B cell (primary cell): Measurements from ENCODE around the gene ZNF165.

Experiments
- CTCF ChIP-seq: fragments of 200-600 bp; IDR thresholded peaks from one replicate; pipeline ENCODE4 v1.8.0; 2022; ENCODE audit warnings: antibody characterized with exemption, mild to moderate bottlenecking
- EZH2 ChIP-seq: IDR thresholded peaks from 2 replicates; pipeline ENCODE4 v1.6.1; 2012; ENCODE audit warnings: borderline replicate concordance, low read depth, mild to moderate bottlenecking, moderate library complexity, low read length; ENCODE audit not compliant: insufficient read depth, poor library complexity, severe bottlenecking

DNA sequence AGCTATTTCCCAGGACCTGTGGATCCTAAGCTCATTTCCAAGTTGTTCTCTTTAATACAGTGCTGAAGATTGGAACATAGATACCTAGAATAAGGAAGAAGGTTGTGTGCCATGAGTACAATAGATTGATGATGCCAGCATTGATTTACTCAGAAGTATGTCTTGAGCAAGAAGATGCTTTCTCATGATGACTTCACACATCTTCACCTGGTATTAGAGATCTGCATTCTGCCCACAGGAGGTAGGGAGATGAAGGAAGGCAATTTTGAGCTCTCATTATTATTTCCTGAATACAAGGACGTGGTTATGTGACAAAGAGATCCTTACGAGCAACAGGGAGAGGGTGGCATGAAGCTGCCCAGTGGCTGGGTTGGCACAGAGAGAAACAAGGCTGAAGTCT is 20.0 kb upstream of the ZNF165 start:
- TF ChIP-seq CTCF: no peak
- TF ChIP-seq EZH2: no peak
